ENCODE data around the gene IER3IP1.

IER3IP1 gene

DNA sequence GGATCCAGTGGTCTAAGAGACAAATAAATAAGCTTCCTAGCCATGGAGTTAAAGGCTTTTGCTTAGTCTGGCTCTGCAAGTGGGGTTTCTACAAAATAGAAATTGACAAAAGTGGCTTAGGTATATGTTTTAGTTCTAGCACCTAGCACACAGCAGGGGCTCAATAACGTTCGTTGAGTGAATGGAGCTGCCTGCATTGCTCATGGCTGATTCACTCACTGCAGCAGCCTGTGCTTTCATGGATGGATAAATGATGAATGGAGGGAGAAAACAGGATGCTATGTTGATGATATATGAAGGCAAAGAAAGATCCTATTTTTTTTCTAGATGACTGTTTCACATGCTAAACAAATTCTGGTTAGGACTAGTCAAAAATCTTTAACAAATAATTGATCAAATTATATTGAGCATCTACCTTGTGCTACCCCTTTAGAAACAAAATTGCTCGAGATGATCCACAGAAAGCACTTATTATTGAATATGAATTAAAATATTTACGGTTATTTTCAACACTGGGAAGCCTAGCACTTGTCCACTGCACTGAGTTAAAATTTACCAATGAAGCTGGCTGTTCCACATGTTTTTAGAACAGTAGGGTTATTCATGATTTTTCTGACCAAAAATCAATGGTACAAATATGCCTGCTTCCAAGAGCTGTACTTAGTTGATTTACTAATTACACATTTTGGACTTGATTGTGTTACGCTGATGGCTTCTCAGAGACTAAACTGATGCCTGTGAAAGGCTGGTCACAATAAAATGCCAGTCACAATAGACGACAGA lies 65.5 kb downstream of the IER3IP1 start:
- DNase-seq (ENCODE audit: extremely low spot score) = no peak
- TF ChIP-seq LEF1 (IDR thresholded peaks at IDR 0.05; ENCODE audit: borderline replicate concordance) (no peak), ARNT (IDR thresholded peaks at IDR 0.05) (no peak), CTBP1 (IDR thresholded peaks at IDR 0.05; ENCODE audit: borderline replicate concordance) (no peak), NFRKB (IDR thresholded peaks at IDR 0.05) (no peak), L3MBTL2 (conservative IDR thresholded peaks at IDR 0.05) (no peak), FOXK2 (IDR thresholded peaks at IDR 0.05) (no peak), ZNF384 (IDR thresholded peaks at IDR 0.05) (no peak), FOXM1 (IDR thresholded peaks at IDR 0.05; ENCODE audit: borderline replicate concordance) (no peak), TARDBP (IDR thresholded peaks at IDR 0.05) (no peak), FOXA1 (IDR thresholded peaks at IDR 0.05) (no peak), HDGF (IDR thresholded peaks at IDR 0.05; ENCODE audit: borderline replicate concordance) (no peak), SP1 (IDR thresholded peaks at IDR 0.05) (no peak), SUZ12 (IDR thresholded peaks at IDR 0.05) (no peak), ELF4 (IDR thresholded peaks at IDR 0.05) (no peak)
- TF ChIP-seq, protein P1, sequence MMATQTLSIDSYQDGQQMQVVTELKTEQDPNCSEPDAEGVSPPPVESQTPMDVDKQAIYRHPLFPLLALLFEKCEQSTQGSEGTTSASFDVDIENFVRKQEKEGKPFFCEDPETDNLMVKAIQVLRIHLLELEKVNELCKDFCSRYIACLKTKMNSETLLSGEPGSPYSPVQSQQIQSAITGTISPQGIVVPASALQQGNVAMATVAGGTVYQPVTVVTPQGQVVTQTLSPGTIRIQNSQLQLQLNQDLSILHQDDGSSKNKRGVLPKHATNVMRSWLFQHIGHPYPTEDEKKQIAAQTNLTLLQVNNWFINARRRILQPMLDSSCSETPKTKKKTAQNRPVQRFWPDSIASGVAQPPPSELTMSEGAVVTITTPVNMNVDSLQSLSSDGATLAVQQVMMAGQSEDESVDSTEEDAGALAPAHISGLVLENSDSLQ (IDR thresholded peaks at IDR 0.05) = no peak
- ChIA-PET CTCF (no interaction called here), POLR2A (no interaction called here)

DNA sequence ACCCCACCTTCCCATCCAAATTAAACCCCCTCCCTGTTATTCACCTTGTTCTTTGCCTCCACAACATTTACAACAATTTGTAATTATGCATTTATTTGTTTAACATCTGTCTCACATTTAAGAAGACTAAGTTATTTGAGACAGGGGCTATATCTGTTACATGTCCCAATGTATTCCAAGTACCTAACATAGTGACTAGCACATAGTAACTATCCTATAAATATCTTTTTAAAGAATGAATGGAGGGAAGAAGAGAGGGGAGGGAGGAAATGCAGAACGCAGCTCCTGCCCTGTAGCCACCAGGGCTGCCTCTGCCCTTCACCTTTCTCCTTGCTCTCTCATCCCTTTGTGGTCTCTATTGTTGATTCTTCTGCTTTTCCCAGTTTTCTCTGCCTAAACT lies 66.4 kb downstream of the IER3IP1 start:
- ChIA-PET POLR2A (no interaction called here), CTCF (no interaction called here)
- no peak for DNase-seq (ENCODE audit: extremely low spot score)
- TF ChIP-seq NFRKB (IDR thresholded peaks at IDR 0.05) (no peak), L3MBTL2 (conservative IDR thresholded peaks at IDR 0.05) (no peak), FOXM1 (IDR thresholded peaks at IDR 0.05; ENCODE audit: borderline replicate concordance) (no peak), BHLHE40 (IDR thresholded peaks at IDR 0.05; ENCODE audit: borderline replicate concordance) (no peak), FOXK2 (IDR thresholded peaks at IDR 0.05) (no peak), LEF1 (IDR thresholded peaks at IDR 0.05; ENCODE audit: borderline replicate concordance) (no peak), SUZ12 (IDR thresholded peaks at IDR 0.05) (no peak), ELF4 (IDR thresholded peaks at IDR 0.05) (no peak), SP1 (IDR thresholded peaks at IDR 0.05) (no peak), FOXA1 (IDR thresholded peaks at IDR 0.05) (no peak), ARNT (IDR thresholded peaks at IDR 0.05) (no peak), ZNF384 (IDR thresholded peaks at IDR 0.05) (no peak), HDGF (IDR thresholded peaks at IDR 0.05; ENCODE audit: borderline replicate concordance) (no peak), CTBP1 (IDR thresholded peaks at IDR 0.05; ENCODE audit: borderline replicate concordance) (no peak), TARDBP (IDR thresholded peaks at IDR 0.05) (no peak)
- TF ChIP-seq, protein P1 (IDR thresholded peaks at IDR 0.05) = no peak

DNA sequence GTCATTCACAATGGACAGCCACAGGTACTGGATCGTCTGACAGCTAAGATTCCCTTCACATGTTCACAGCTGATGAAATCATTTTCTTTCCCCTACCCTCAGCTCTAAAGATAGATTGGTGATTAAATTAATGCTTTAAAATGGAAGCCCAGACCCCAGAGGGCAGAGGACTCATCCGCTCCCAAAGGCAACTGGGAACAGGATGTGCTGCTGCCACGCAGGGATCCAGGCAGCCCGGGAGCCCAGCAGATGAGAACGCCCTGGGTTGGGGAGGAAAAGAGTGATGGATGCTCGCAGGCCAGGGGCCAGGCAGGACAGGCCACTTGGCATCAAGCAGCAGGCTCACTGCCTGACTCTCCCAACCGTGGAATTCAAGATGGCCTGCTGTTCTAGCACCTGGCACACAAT lies 67.2 kb downstream of the IER3IP1 start:
- TF ChIP-seq FOXA1 (IDR thresholded peaks at IDR 0.05) (no peak), SUZ12 (IDR thresholded peaks at IDR 0.05) (no peak), NFRKB (IDR thresholded peaks at IDR 0.05) (no peak), BHLHE40 (IDR thresholded peaks at IDR 0.05; ENCODE audit: borderline replicate concordance) (no peak), ARNT (IDR thresholded peaks at IDR 0.05) (no peak), SP1 (IDR thresholded peaks at IDR 0.05) (no peak), LEF1 (IDR thresholded peaks at IDR 0.05; ENCODE audit: borderline replicate concordance) (no peak), HDGF (IDR thresholded peaks at IDR 0.05; ENCODE audit: borderline replicate concordance) (no peak), FOXM1 (IDR thresholded peaks at IDR 0.05; ENCODE audit: borderline replicate concordance) (no peak), ELF4 (IDR thresholded peaks at IDR 0.05) (no peak), ZNF384 (IDR thresholded peaks at IDR 0.05) (no peak), FOXK2 (IDR thresholded peaks at IDR 0.05) (no peak), TARDBP (IDR thresholded peaks at IDR 0.05) (no peak), L3MBTL2 (conservative IDR thresholded peaks at IDR 0.05) (no peak), CTBP1 (IDR thresholded peaks at IDR 0.05; ENCODE audit: borderline replicate concordance) (no peak)
- TF ChIP-seq, protein P1 (IDR thresholded peaks at IDR 0.05) = no peak
- ChIA-PET CTCF (interaction anchor here (0.6 kb wide), 1 partner anchor 288 kb away, joined by 3 read pairs; no protein-coding TSS in a partner anchor), POLR2A (no interaction called here)
- DNase-seq (ENCODE audit: extremely low spot score) = no peak

DNA sequence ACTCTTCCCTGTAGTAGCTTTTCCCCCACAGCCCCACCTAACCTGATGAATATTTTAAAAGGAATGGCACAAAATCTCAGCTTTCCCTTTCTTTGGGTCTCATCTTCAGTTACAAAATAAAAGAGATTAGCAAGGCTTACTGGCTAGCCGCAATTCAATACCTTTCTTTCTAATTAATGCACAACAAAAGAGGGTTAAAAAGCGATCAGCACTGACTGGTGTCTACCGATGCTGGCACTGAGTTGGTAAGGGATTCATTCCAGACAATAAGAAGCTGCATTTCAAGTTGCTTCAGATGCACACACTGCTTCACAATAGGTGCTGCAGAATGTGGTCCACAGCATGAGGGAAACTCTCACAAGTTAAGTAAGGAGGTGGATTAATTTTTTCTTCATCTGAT lies 67.8 kb downstream of the IER3IP1 start:
- no peak for TF ChIP-seq TARDBP (IDR thresholded peaks at IDR 0.05)
- no peak for TF ChIP-seq ELF4 (IDR thresholded peaks at IDR 0.05)
- no peak for TF ChIP-seq FOXA1 (IDR thresholded peaks at IDR 0.05)
- no peak for TF ChIP-seq FOXM1 (IDR thresholded peaks at IDR 0.05; ENCODE audit: borderline replicate concordance)
- TF ChIP-seq LEF1 (IDR thresholded peaks at IDR 0.05; ENCODE audit: borderline replicate concordance) = no peak
- TF ChIP-seq FOXK2 (IDR thresholded peaks at IDR 0.05) = no peak
- TF ChIP-seq HDGF (IDR thresholded peaks at IDR 0.05; ENCODE audit: borderline replicate concordance) = no peak
- TF ChIP-seq CTBP1 (IDR thresholded peaks at IDR 0.05; ENCODE audit: borderline replicate concordance) = no peak
- no peak for DNase-seq (ENCODE audit: extremely low spot score)

More for the DNA sequence above, 67.8 kb downstream of the IER3IP1 start:
- ChIA-PET POLR2A (no interaction called here), CTCF (interaction anchor here (0.6 kb wide), 1 partner anchor 289 kb away, joined by 3 read pairs; no protein-coding TSS in a partner anchor)
